ENCODE results near the gene HMGB3. TPM values are rescaled to one million over a fixed set of nuclear protein-coding genes. Genes with fewer than 3 reads are reported as not detected.

Gene HMGB3
- total RNA-seq, 1 donor = 14.7 TPM

- no peak for DNase-seq (ENCODE audit: low read depth)
- H3K4me3 ChIP-seq (ENCODE audit: low read depth, low read length) = no peak overlapping the region
- no peak for TF ChIP-seq CTCF (IDR thresholded peaks at IDR 0.05; ENCODE audit: insufficient read depth, low read depth, low read length)
Measured at GRCh38 chrX:151009582-151009981, 26.4 kb downstream of the HMGB3 start.

- DNase-seq (ENCODE audit: low read depth) = no peak
- no peak for TF ChIP-seq CTCF (IDR thresholded peaks at IDR 0.05; ENCODE audit: insufficient read depth, low read depth, low read length)
- H3K4me3 ChIP-seq (ENCODE audit: low read depth, low read length) = no peak overlapping the region
Measured at GRCh38 chrX:151013164-151013743, 30.1 kb downstream of the HMGB3 start.

- H3K4me3 ChIP-seq (ENCODE audit: low read depth, low read length) = no peak overlapping the region
- no peak for DNase-seq (ENCODE audit: low read depth)
- no peak for TF ChIP-seq CTCF (IDR thresholded peaks at IDR 0.05; ENCODE audit: insufficient read depth, low read depth, low read length)
Measured at GRCh38 chrX:151015684-151016083, 32.5 kb downstream of the HMGB3 start.

GRCh38 chrX:151019856-151020255, 36.7 kb downstream of the HMGB3 start:
- peak; percentile 10 for DNase-seq (ENCODE audit: low read depth)
- no peak for TF ChIP-seq CTCF (IDR thresholded peaks at IDR 0.05; ENCODE audit: insufficient read depth, low read depth, low read length)
- H3K4me3 ChIP-seq (ENCODE audit: low read depth, low read length) = no peak overlapping the region

GRCh38 chrX:151030845-151031244, 47.7 kb downstream of the HMGB3 start:
- no peak for TF ChIP-seq CTCF (IDR thresholded peaks at IDR 0.05; ENCODE audit: insufficient read depth, low read depth, low read length)

GRCh38 chrX:151031391-151031975, 48.3 kb downstream of the HMGB3 start:
- DNase-seq (ENCODE audit: low read depth) = no peak
- no peak overlapping the region for H3K4me3 ChIP-seq (ENCODE audit: low read depth, low read length)
- no peak for TF ChIP-seq CTCF (IDR thresholded peaks at IDR 0.05; ENCODE audit: insufficient read depth, low read depth, low read length)

More at GRCh38 chrX:151030845-151031244, 47.7 kb downstream of the HMGB3 start:
- H3K4me3 ChIP-seq (ENCODE audit: low read depth, low read length) = no peak overlapping the region
- DNase-seq (ENCODE audit: low read depth) = no peak

GRCh38 chrX:151039351-151039750, 56.2 kb downstream of the HMGB3 start:
- no peak overlapping the region for H3K4me3 ChIP-seq (ENCODE audit: low read depth, low read length)
- no peak for DNase-seq (ENCODE audit: low read depth)
- TF ChIP-seq CTCF (IDR thresholded peaks at IDR 0.05; ENCODE audit: insufficient read depth, low read depth, low read length) = no peak
